Right lobe of liver (tissue), 4 donors: Measurements from ENCODE around the gene WSCD2.

Experiments used
- POLR2A ChIP-seq: fragments of 450-650 bp; IDR thresholded peaks from one replicate; pipeline ENCODE4 v1.6.1; 2017; ENCODE audit warnings: antibody characterized with exemption, mild to moderate bottlenecking
- TF ChIP-seq, protein P1 (sequence below), 4 donors: fragments of 200-600 bp in 3 of 4; fragments of 450-650 bp in 1 of 4; IDR thresholded peaks; one replicate each; pipeline versions ENCODE4 v1.5.1 to v1.8.0; 2016 to 2022; ENCODE audit warnings: antibody characterized with exemption in 4 of 4, mild to moderate bottlenecking in 2 of 4
- donor health status: DM: no; HTN: no; CAD: no.
- donor health status: DM: no; HTN: no; CAD: no.
- donor health status: DM: no; HTN: yes; CAD: no.

DNA sequence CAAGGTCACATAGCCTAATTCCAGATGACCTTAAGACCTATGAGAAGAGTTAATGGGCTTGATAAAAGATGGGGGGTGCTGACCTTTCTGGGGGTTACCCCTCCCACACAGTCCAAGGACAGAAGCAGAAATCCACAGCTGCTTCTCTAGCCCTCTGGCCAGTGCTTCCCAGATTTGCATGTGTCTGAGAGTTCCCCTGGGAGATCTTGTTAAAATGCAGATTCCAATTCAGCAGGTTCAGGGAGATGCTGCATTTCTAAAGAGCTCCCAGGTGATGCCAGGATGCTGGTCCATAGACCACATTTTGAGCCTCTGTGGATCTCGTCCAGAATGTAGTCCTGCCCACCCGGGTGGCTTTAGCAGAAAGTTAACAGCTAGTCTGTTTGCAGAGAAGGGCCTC lies 82.1 kb downstream of the WSCD2 start:
- TF ChIP-seq, protein P1, sequence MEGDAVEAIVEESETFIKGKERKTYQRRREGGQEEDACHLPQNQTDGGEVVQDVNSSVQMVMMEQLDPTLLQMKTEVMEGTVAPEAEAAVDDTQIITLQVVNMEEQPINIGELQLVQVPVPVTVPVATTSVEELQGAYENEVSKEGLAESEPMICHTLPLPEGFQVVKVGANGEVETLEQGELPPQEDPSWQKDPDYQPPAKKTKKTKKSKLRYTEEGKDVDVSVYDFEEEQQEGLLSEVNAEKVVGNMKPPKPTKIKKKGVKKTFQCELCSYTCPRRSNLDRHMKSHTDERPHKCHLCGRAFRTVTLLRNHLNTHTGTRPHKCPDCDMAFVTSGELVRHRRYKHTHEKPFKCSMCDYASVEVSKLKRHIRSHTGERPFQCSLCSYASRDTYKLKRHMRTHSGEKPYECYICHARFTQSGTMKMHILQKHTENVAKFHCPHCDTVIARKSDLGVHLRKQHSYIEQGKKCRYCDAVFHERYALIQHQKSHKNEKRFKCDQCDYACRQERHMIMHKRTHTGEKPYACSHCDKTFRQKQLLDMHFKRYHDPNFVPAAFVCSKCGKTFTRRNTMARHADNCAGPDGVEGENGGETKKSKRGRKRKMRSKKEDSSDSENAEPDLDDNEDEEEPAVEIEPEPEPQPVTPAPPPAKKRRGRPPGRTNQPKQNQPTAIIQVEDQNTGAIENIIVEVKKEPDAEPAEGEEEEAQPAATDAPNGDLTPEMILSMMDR (IDR thresholded peaks at IDR 0.05), result no peak
- TF ChIP-seq POLR2A, result no peak
